ENCODE data around the gene TAF1B. TPM values are rescaled to one million over a fixed set of nuclear protein-coding genes. Genes with fewer than 3 reads are reported as not detected.

The TAF1B gene
- total and polyA plus RNA-seq, 2 donors (not counting 3 experiments of a cell fraction or from before 2014, with no cell fraction given), result 6.3 to 29.4 TPM

DNA sequence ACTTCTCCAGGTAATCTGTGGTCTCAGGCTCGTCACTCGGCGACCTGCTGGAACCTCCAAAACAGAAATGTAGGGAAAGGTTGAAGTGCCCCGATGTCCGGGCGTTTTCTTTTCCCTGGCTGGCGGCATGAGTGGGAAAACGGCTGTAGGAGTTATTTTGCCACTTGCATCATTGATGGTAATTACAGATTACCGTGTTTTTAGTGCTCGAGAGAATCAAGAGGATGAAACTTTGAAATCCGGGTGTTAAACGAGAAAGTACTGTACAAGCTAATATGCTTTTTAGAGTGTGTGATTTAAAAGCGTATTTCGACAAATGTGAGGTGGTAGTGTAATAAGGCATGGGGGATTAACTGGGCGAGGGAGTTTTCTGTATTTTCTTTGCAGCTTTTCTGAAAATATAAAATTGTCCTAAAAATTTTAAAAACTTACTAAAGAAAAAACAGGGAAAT is 109.0 kb downstream of the TAF1B start:
- peak overlapping the region; percentile 50 to 59 (median 52) for H3K4me3 ChIP-seq (replicated peaks in 1 of 3; ENCODE audit: insufficient read depth in 1 of 3, low read depth in 1 of 3, low read length in 3 of 3)
- no peak overlapping the region for H3K27ac ChIP-seq (ENCODE audit: insufficient read depth, low read depth, low read length)
- TF ChIP-seq GATA2 (IDR thresholded peaks at IDR 0.05; ENCODE audit: insufficient read depth, insufficient read length, low read depth, low read length) (no peak), POLR2AphosphoS5 (IDR thresholded peaks at IDR 0.05; ENCODE audit: insufficient read depth, low read depth, low read length) (no peak), EZH2 (IDR thresholded peaks at IDR 0.05; ENCODE audit: borderline replicate concordance, low read depth, low read length, severe bottlenecking) (no peak)
- TF ChIP-seq, protein P1, sequence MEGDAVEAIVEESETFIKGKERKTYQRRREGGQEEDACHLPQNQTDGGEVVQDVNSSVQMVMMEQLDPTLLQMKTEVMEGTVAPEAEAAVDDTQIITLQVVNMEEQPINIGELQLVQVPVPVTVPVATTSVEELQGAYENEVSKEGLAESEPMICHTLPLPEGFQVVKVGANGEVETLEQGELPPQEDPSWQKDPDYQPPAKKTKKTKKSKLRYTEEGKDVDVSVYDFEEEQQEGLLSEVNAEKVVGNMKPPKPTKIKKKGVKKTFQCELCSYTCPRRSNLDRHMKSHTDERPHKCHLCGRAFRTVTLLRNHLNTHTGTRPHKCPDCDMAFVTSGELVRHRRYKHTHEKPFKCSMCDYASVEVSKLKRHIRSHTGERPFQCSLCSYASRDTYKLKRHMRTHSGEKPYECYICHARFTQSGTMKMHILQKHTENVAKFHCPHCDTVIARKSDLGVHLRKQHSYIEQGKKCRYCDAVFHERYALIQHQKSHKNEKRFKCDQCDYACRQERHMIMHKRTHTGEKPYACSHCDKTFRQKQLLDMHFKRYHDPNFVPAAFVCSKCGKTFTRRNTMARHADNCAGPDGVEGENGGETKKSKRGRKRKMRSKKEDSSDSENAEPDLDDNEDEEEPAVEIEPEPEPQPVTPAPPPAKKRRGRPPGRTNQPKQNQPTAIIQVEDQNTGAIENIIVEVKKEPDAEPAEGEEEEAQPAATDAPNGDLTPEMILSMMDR (IDR thresholded peaks at IDR 0.05; ENCODE audit: extremely low read depth in 1 of 2, insufficient read depth in 1 of 2, low read depth in 1 of 2, low read length in 2 of 2), result no peak
- H3K9me1 ChIP-seq (replicated peaks; ENCODE audit: control insufficient read depth, extremely low read depth, insufficient read depth, low read length), result no peaks in the 10 kb centered on the region
- ChIA-PET CTCF (interaction anchor here (1.8 kb wide), 1 partner anchor 32 kb away, joined by 10 read pairs; no protein-coding TSS in a partner anchor), POLR2A (no interaction called here)
- H3K79me2 ChIP-seq (ENCODE audit: control insufficient read depth, insufficient read depth, low read length), result no peaks in the 10 kb centered on the region
- DNase-seq (ENCODE audit: low read depth, low spot score) (no peak), FAIRE-seq (peak; percentile 38)
- peak overlapping the region; percentile 91 for H2AFZ ChIP-seq (ENCODE audit: low read depth, low read length)
- H3K4me1 ChIP-seq (ENCODE audit: control insufficient read depth, extremely low read depth, insufficient read depth, low read length), result peaks cover 4% of the 10 kb centered on the region
- no TSS peak for BruUV-seq (replicated peaks)
- no peaks in the 10 kb centered on the region for H3K9me3 ChIP-seq (replicated peaks; ENCODE audit: control insufficient read depth, insufficient read depth, low read length)
- intact Hi-C loops (cut with micrococcal nuclease) (loop anchor here (5.0 kb wide), 1 partner anchor 110 kb away; the partner anchor contains the start of gene TAF1B), dilution Hi-C loops (cut with MboI; ENCODE audit: extremely low pct_ligation_motif_present, low sequenced_read_pairs) (loop anchor here (25.0 kb wide), 1 partner anchor 140 kb away; no protein-coding TSS in a partner anchor)
- H3K27me3 ChIP-seq (ENCODE audit: control insufficient read depth in 2 of 2, insufficient read depth in 2 of 2, low read length in 2 of 2), result no peaks in the 10 kb centered on the region
- no peak overlapping the region for H3K9ac ChIP-seq (replicated peaks; ENCODE audit: extremely low read depth, insufficient read depth, low read length)
- H4K20me1 ChIP-seq (replicated peaks; ENCODE audit: control insufficient read depth, extremely low read depth, insufficient read depth, low read length), result no peaks in the 10 kb centered on the region
- peak overlapping the region; percentile 69 for H3K4me2 ChIP-seq (ENCODE audit: insufficient read depth, low read length)
- H3K36me3 ChIP-seq (ENCODE audit: control insufficient read depth in 2 of 2, extremely low read depth in 1 of 2, insufficient read depth in 2 of 2, low read length in 2 of 2), result no peaks in the 10 kb centered on the region

All from endothelial cell of umbilical vein (primary cell).